Astrocyte of the spinal cord (primary cell): ENCODE results near the gene DDX51.

Source experiments
- DNase-seq: peaks from one replicate; pipeline ENCODE4 v3.0.0; 2011; ENCODE audit warnings: low read depth, low spot score
- H3K4me3 ChIP-seq: 2 replicates; pipeline ENCODE4 v1.5.1; 2011; ENCODE audit warnings: low read depth, mild to moderate bottlenecking, low read length, moderate library complexity
- CTCF ChIP-seq: IDR thresholded peaks from 2 replicates; pipeline ENCODE4 v1.5.1; 2012; ENCODE audit warnings: low read depth, mild to moderate bottlenecking, low read length, inconsistent platforms
- in situ Hi-C: cut with HindIII; loops from 2 replicates; pipeline ENCODE4 v1.10.0; 2017; ENCODE audit warnings: low sequenced_read_pairs

DDX51 gene, protein sequence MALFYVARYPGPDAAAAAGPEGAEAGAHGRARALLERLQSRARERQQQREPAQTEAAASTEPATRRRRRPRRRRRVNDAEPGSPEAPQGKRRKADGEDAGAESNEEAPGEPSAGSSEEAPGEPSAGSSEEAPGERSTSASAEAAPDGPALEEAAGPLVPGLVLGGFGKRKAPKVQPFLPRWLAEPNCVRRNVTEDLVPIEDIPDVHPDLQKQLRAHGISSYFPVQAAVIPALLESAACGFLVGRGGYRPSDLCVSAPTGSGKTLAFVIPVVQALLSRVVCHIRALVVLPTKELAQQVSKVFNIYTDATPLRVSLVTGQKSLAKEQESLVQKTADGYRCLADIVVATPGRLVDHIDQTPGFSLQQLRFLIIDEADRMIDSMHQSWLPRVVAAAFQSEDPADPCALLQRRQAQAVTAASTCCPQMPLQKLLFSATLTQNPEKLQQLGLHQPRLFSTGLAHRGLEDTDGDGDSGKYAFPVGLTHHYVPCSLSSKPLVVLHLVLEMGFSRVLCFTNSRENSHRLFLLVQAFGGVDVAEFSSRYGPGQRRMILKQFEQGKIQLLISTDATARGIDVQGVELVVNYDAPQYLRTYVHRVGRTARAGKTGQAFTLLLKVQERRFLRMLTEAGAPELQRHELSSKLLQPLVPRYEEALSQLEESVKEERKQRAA

GRCh38 chr12:132144115-132144809 lies at the start of gene DDX51, which contains the start of gene NOC4L:
DDX51 (minus strand) TSS chr12:132144319; CDS start chr12:132144296, 23 bp downstream.
NOC4L (plus strand) TSS chr12:132144457; CDS start chr12:132144489, 32 bp downstream.
- in situ Hi-C loops, result no loop called here
- peak within 1 kb of the TSS; percentile 81 for H3K4me3 ChIP-seq
- TF ChIP-seq CTCF, result no peak
- DNase-seq, result peak; percentile 95

DNA sequence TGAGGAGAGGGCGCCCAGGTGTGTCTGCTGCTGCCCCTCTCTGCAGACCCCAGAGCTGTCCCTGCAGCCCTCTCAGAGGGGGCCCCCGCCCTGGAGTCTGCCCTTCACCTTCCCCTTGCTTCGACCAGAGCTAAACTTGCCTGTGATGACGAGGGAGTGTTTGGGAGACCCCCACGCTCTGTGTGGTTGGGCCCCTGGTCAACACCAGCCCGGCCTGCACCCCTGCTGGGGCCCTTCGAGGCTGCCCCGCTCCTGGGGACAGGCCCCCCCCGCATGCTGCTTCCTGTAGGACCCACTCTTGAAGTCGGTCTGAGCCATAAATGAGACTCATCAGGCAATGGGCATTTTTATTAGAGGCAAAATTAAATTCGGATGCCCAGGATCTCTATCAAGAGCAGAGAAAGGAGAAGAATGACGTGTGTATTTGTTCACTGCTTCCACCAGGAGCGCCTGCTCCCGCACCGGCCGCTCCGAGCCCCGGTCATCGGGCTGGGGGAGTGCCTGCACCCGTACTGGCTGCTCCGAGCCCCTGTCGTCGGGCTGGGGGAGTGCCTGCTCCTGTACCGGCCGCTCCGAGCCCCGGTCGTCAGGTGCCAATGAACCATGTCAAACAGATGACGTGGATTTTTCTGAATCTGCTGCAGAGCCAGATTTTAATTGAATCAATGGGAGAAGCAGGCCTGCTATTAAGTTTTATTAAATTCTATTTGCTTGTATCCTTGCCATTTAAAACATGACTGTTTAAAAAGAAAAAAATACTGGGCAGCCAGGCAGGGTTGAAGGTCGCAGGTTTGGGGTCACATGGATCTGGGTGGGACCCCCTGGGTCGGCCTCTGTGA lies 47.8 kb upstream of the DDX51 start:
- no peak for DNase-seq
- in situ Hi-C loops, result no loop called here
- no peak overlapping the region for H3K4me3 ChIP-seq
- no peak for TF ChIP-seq CTCF

GRCh38 chr12:132190834-132191500 lies 46.8 kb upstream of the DDX51 start:
- TF ChIP-seq CTCF, result no peak
- in situ Hi-C loops, result no loop called here
- no peak for DNase-seq
- H3K4me3 ChIP-seq, result no peak overlapping the region

- peak overlapping the region; percentile 47 for H3K4me3 ChIP-seq
- TF ChIP-seq CTCF, result no peak
- no peak for DNase-seq
- in situ Hi-C loops, result no loop called here
These were observed 46.1 kb upstream of the DDX51 start for GRCh38 chr12:132190012-132190755.

- peak overlapping the region; percentile 47 for H3K4me3 ChIP-seq
- TF ChIP-seq CTCF, result no peak
- peak; percentile 91 for DNase-seq
- in situ Hi-C loops, result no loop called here
These were observed 45.4 kb upstream of the DDX51 start for GRCh38 chr12:132189378-132190011.
